Hepatocyte (in vitro differentiated cells): Measurements from ENCODE around the gene SPATA1.

Experiments
- CTCF ChIP-seq: fragments of 200-600 bp; sonication (generic); IDR thresholded peaks from 2 replicates; pipeline ENCODE4 v1.5.1; 2016; ENCODE audit warnings: antibody characterized with exemption, mild to moderate bottlenecking; ENCODE audit not compliant: poor library complexity
- EZH2phosphoT487 ChIP-seq: fragments of 200-600 bp; sonication (generic); IDR thresholded peaks from one replicate; pipeline ENCODE4 v1.6.1; 2018; ENCODE audit warnings: antibody characterized with exemption, mild to moderate bottlenecking, low read depth, moderate library complexity; ENCODE audit not compliant: unreplicated experiment, severe bottlenecking

- TF ChIP-seq CTCF (no peak), EZH2phosphoT487 (no peak)
Observed at GRCh38 chr1:84538599-84538998, 32.4 kb downstream of the SPATA1 start.
